Dermis lymphatic vessel endothelial cell (primary cell): Measurements from ENCODE around the gene C3orf80. TPM values are rescaled to one million over a fixed set of nuclear protein-coding genes. Genes with fewer than 3 reads are reported as not detected.

Experiments used
- total RNA-seq: library from RNA; depleted of rRNA; stranded (reverse); fragments of >200 nt; gene quantifications from 2 replicates; pipeline ENCODE4 v1.2.1, GENCODE V29; 2014

Gene C3orf80
- total RNA-seq = under 0.01 and 0.09 TPM in 2 replicates

DNA sequence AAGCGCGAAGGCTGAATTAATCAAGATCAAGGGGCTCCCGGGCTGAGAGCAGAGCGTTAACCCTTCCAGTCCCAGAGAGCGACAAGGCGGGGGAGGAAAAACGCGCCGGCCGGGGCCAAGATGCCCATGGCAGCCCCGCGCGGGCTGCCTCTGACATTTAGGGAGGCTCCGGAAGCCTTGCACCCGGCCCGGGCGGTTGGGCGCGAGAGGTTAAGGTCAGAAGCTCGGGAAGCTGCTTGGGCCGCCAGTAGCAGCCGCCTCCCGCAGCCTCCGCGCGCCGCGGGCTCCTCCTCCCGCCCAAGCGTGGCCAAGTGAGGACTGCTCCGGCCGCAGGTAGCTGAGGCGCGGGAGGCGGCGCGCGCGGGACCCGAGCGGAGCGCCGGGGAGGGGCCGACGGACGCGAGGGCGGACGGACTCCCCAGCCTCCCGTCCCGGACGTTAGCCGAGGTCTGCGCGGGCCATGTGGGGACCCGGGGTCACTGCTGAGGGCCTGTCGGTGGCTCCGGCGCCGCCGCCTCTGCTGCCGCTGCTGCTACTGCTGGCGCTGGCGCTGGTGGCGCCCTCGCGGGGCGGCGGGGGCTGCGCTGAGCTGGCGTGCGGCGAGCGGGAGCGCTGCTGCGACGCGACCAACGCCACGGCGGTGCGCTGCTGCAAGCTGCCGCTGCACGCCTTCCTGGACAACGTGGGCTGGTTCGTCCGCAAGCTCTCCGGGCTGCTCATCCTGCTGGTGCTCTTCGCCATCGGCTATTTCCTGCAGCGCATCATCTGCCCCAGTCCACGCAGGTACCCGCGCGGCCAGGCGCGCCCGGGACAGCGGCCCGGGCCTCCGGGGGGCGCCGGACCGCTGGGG, at the start of gene C3orf80:
C3orf80 (plus strand) TSS at position 247 of the 850 bp plus-strand sequence; CDS start at position 461, 214 bp downstream.

Other genes starting within 250 kb of the C3orf80 start
- gene IL12A, start 236.6 kb upstream of the C3orf80 start, total RNA-seq = 0.33 and 0.69 TPM in 2 replicates
- 25.2 and 30.1 TPM in 2 replicates for gene IFT80, start 173.8 kb downstream of the C3orf80 start, total RNA-seq
- gene SMC4, start 174.2 kb downstream of the C3orf80 start, total RNA-seq = 37.4 and 50.1 TPM in 2 replicates
- 15.9 and 19.0 TPM in 2 replicates for gene TRIM59, start 224.4 kb downstream of the C3orf80 start, total RNA-seq